GM12878 (cell line): Measurements from ENCODE around the gene MAPKBP1. TPM values are rescaled to one million over a fixed set of nuclear protein-coding genes. Genes with fewer than 3 reads are reported as not detected.

Experiments used
- ATAC-seq: fragments of 200-7000 bp; cut with Tn5 transposase; 3 replicates; pipeline ENCODE4 v1.9.1; 2020; ENCODE audit warnings: mild to moderate bottlenecking, moderate library complexity
- BruUV-seq: library from RNA; stranded (reverse); fragments of 400-500 nt; replicated peaks from 2 replicates; lab custom pipeline; 2021; lab: Mats Ljungman, UMichigan
- CTCF ChIA-PET: fragments of 300-600 bp; sonication (Branson Sonifier 250); formaldehyde crosslinking; extraction: SDS; loops from one replicate; lab custom pipeline; 2021; ENCODE audit warnings: inconsistent platforms; lab: Yijun Ruan, JAX
- POLR2A ChIA-PET: fragments of 350-600 bp; formaldehyde crosslinking; extraction: SDS; loops from one replicate; lab custom pipeline; 2021; ENCODE audit warnings: inconsistent platforms; lab: Charles Lee
- RAD21 ChIA-PET: fragments of 300-600 bp; sonication (Branson Sonifier 250); formaldehyde crosslinking; loops from one replicate; lab custom pipeline; 2023; ENCODE audit warnings: antibody characterized with exemption; ENCODE audit not compliant: unreplicated experiment; lab: Charles Lee
- SMC1A ChIA-PET: fragments of 300-600 bp; sonication (Branson Sonifier 250); formaldehyde crosslinking; loops from one replicate; lab custom pipeline; 2023; ENCODE audit not compliant: unreplicated experiment, uncharacterized antibody; lab: Charles Lee
- DNase-seq: peaks from one replicate; pipeline ENCODE4 v3.0.0-alpha.2; 2011; ENCODE audit warnings: low read depth, low spot score
- FAIRE-seq: peaks from 3 replicates; lab custom pipeline; 2011; peaks lifted over from hg19 to GRCh38; lab: Jason Lieb, UNC
- H2AFZ ChIP-seq: 2 replicates; pipeline ENCODE4 v1.6.0; 2011; ENCODE audit warnings: low read depth, low read length, control low read depth; ENCODE audit not compliant: control insufficient read depth
- H3K27ac ChIP-seq: 2 replicates; pipeline ENCODE4 v1.5.1; 2011; ENCODE audit warnings: control low read depth; ENCODE audit not compliant: control insufficient read depth, insufficient read depth
- H3K27me3 ChIP-seq, 2 experiments: replicated peaks in 1 of 2; 2 replicates each; pipeline versions ENCODE4 v1.6.0 to v1.6.1; 2011; ENCODE audit warnings: low read length in 1 of 2; ENCODE audit not compliant: control insufficient read depth in 2 of 2, insufficient read depth in 2 of 2
- H3K36me3 ChIP-seq, 2 experiments: 2 replicates each; pipeline ENCODE4 v1.5.1; 2011; ENCODE audit warnings: low read length in 1 of 2; ENCODE audit not compliant: control insufficient read depth in 2 of 2, insufficient read depth in 2 of 2
- H3K4me1 ChIP-seq: 2 replicates; pipeline ENCODE4 v1.6.1; 2011; ENCODE audit warnings: mild to moderate bottlenecking, low read length, moderate library complexity, mixed read lengths; ENCODE audit not compliant: control insufficient read depth, insufficient read depth
- H3K4me2 ChIP-seq: 2 replicates; pipeline ENCODE4 v1.6.0; 2011; ENCODE audit warnings: control low read depth; ENCODE audit not compliant: control insufficient read depth, insufficient read depth
- H3K4me3 ChIP-seq: fragments of 200-600 bp; sonication (generic); 2 replicates; pipeline ENCODE4 v1.5.1; 2016
- H3K79me2 ChIP-seq: 2 replicates; pipeline ENCODE4 v1.6.0; 2011; ENCODE audit warnings: low read length; ENCODE audit not compliant: control insufficient read depth, insufficient read depth
- H3K9ac ChIP-seq: 2 replicates; pipeline ENCODE4 v1.8.0; 2011; ENCODE audit warnings: low read length, control low read depth, mixed read lengths; ENCODE audit not compliant: control insufficient read depth, insufficient read depth
- H3K9me3 ChIP-seq: replicated peaks from 3 replicates; pipeline ENCODE4 v1.5.1; 2011; ENCODE audit warnings: mild to moderate bottlenecking, low read length; ENCODE audit not compliant: control insufficient read depth, insufficient read depth
- H4K20me1 ChIP-seq: 2 replicates; pipeline ENCODE4 v1.6.0; 2011; ENCODE audit not compliant: control insufficient read depth, insufficient read depth
- ATF7 ChIP-seq: fragments of 450-650 bp; IDR thresholded peaks from 2 replicates; pipeline ENCODE4 v1.6.1; 2016; ENCODE audit warnings: low read depth, mild to moderate bottlenecking
- BMI1 ChIP-seq: fragments of 450-650 bp; IDR thresholded peaks from 2 replicates; pipeline ENCODE4 v1.6.1; 2016; ENCODE audit warnings: mild to moderate bottlenecking, moderate library complexity, borderline replicate concordance
- CUX1 ChIP-seq: IDR thresholded peaks from 2 replicates; pipeline ENCODE4 v1.6.1; 2012; ENCODE audit warnings: improper control_type of control experiment, low read depth, low read length; ENCODE audit not compliant: insufficient replicate concordance
- EZH2 ChIP-seq: IDR thresholded peaks from 2 replicates; pipeline ENCODE4 v1.6.1; 2012; ENCODE audit warnings: low read depth, mild to moderate bottlenecking, control low read depth, inconsistent platforms, low read length, borderline replicate concordance; ENCODE audit not compliant: control insufficient read depth
- FOXK2 ChIP-seq: fragments of 450-650 bp; IDR thresholded peaks from 2 replicates; pipeline ENCODE4 v1.6.1; 2017; ENCODE audit warnings: mild to moderate bottlenecking, moderate library complexity
- HDAC6 ChIP-seq: fragments of 200-600 bp; sonication (generic); IDR thresholded peaks from one replicate; pipeline ENCODE4 v1.8.0; 2017; ENCODE audit warnings: antibody characterized with exemption; ENCODE audit not compliant: unreplicated experiment
- HDGF ChIP-seq: fragments of 450-650 bp; IDR thresholded peaks from 2 replicates; pipeline ENCODE4 v1.6.1; 2016; ENCODE audit warnings: antibody characterized with exemption
- HSF1 ChIP-seq: fragments of 150-350 bp; IDR thresholded peaks from 2 replicates; pipeline ENCODE4 v1.6.1; 2014; ENCODE audit warnings: mild to moderate bottlenecking, low read depth, low read length
- MEF2A ChIP-seq: IDR thresholded peaks from 2 replicates; pipeline ENCODE4 v1.6.1; 2011; ENCODE audit warnings: low read depth, mild to moderate bottlenecking, low read length, moderate library complexity; ENCODE audit not compliant: insufficient read depth
- MYC ChIP-seq: IDR thresholded peaks from 2 replicates; pipeline ENCODE4 v1.6.1; 2011; ENCODE audit warnings: mild to moderate bottlenecking, low read length, moderate library complexity, inconsistent platforms; ENCODE audit not compliant: insufficient read depth, insufficient replicate concordance, insufficient read length, severe bottlenecking
- RAD21 ChIP-seq: IDR thresholded peaks from 2 replicates; pipeline ENCODE4 v1.6.1; 2011; ENCODE audit warnings: mild to moderate bottlenecking, low read depth, low read length, moderate library complexity; ENCODE audit not compliant: insufficient read depth
- RCOR1 ChIP-seq: conservative IDR thresholded peaks from 2 replicates; pipeline ENCODE4 v1.6.1; 2012; ENCODE audit warnings: low read depth, low read length, improper control_type of control experiment
- SMC3 ChIP-seq: IDR thresholded peaks from 2 replicates; pipeline ENCODE4 v1.6.1; 2011; ENCODE audit warnings: low read length, improper control_type of control experiment, borderline replicate concordance
- SREBF1 ChIP-seq: IDR thresholded peaks from 2 replicates; pipeline ENCODE4 v1.6.1; 2012; ENCODE audit warnings: mild to moderate bottlenecking, low read length
- WGBS: methylation state at CpG from one replicate; pipeline ENCODE4 v1.1.6; 2016; ENCODE audit warnings: low lambda C conversion rate; ENCODE audit not compliant: insufficient replicate concordance, insufficient coverage; ENCODE audit errors: missing lambda C conversion rate; 5-methylcytosine and 5-hydroxymethylcytosine counted together
- in situ Hi-C: fragments of 300-500 bp; cut with MboI; formaldehyde crosslinking; loops from 9 replicates; pipeline ENCODE4 v1.14.3; 2018; ENCODE audit warnings: mixed read lengths
- intact Hi-C: fragments of 100-400 bp; cut with micrococcal nuclease; formaldehyde crosslinking; loops from one replicate; pipeline ENCODE4 v1.14.2; 2022; ENCODE audit not compliant: unreplicated experiment
- polyA plus RNA-seq, 11 experiments: library from polyadenylated mRNA; depleted of rRNA in 4 of 11; unstranded in 6 of 11; stranded (reverse) in 5 of 11; fragments of >200 nt; fragmentation: Nextera tagmentation in 4 of 11; fragmentation: Illumina TruSeq in 1 of 11; extraction: Ambion mirVana in 4 of 11; extraction: Trizol in 1 of 11; gene quantifications; 1 replicate in 1 of 11; 2 replicates in 10 of 11; pipeline versions ENCODE4 v1.2.1 to v1.2.3, GENCODE V29; 2011 to 2016; ENCODE audit warnings: inconsistent platforms in 2 of 11, missing spikeins in 2 of 11, low read depth in 1 of 11
- total RNA-seq, 4 experiments: library from RNA; depleted of rRNA in 3 of 4; stranded (reverse); fragments of >200 nt in 3 of 4; fragmentation: Illumina TruSeq in 1 of 4; extraction: Trizol in 1 of 4; gene quantifications; 2 replicates each; pipeline versions ENCODE4 v1.2.1 to v1.2.3, GENCODE V29; 2013 to 2021

The MAPKBP1 gene
- total and polyA plus RNA-seq, 10 of the 15 experiments (the other 5 are each of a cell fraction or from before 2014, with no cell fraction given), result 0.44 to 19.0 (median 7.3) TPM

DNA sequence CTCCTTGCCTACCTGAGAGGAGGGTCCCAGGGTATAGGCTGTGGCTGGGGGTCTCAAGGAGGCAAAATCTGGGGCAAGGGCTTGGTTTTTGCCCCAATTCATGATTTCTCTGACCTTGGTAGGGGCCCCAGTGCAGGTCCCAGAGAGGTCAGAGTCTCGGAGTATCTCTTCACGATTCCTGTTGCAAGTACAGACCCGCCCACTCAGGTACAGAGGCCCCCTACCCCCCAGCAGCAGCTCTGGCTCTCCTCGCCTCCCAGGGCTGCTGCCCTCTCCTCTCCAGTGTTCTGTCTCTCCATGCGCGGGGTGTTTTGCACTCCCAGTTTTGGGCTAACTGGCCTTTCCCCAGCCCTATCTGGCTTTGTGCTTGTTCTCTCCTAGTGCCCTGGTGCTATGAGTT, 48.2 kb downstream of the MAPKBP1 start:
- H3K4me3 ChIP-seq, result no peak overlapping the region
- no peak overlapping the region for H3K27ac ChIP-seq
- ChIA-PET SMC1A (no interaction called here), RAD21 (no interaction called here)
- H3K9me3 ChIP-seq, result no peaks in the 10 kb centered on the region
- no peak overlapping the region for H3K4me2 ChIP-seq
- no peaks in the 10 kb centered on the region; the same call in 1 of the 2 replicates for H4K20me1 ChIP-seq
- H3K9ac ChIP-seq, result no peak overlapping the region
- H2AFZ ChIP-seq, result no peak overlapping the region
- H3K36me3 ChIP-seq, result peaks cover 6 to 14% of the 10 kb centered on the region in 2 experiments; a peak in 3 of 4 replicates
- H3K4me1 ChIP-seq, result no peaks in the 10 kb centered on the region
- no peaks in the 10 kb centered on the region for H3K27me3 ChIP-seq
- TF ChIP-seq HSF1 (no peak), HDAC6 (no peak), FOXK2 (no peak), ATF7 (no peak), MYC (no peak), MEF2A (no peak), HDGF (no peak), SMC3 (no peak), SREBF1 (no peak), RAD21 (no peak), EZH2 (no peak), CUX1 (no peak), BMI1 (no peak), RCOR1 (no peak)
- TF ChIP-seq, all 136 proteins: peak for 0
- DNase-seq (no peak), FAIRE-seq (no peak), ATAC-seq (no peak)
- in situ Hi-C loops, result no loop called here
- intact Hi-C loops, result no loop called here
- no TSS peak for BruUV-seq
- no peaks in the 10 kb centered on the region for H3K79me2 ChIP-seq
- CTCF ChIA-PET, result no interaction called here
- WGBS, result 92% methylated on average over 6 of the region's 6 CpGs
- POLR2A ChIA-PET, result no interaction called here
